22Rv1 (cell line): ENCODE measurements around the gene MYL4.

Experiments
- CTCF ChIP-seq: fragments of 450-650 bp; IDR thresholded peaks from 2 replicates; pipeline ENCODE4 v1.5.1; 2017; ENCODE audit warnings: mild to moderate bottlenecking
- ZFX ChIP-seq: fragments of 450-650 bp; IDR thresholded peaks from 2 replicates; pipeline ENCODE4 v1.6.1; 2017; ENCODE audit warnings: antibody characterized with exemption, borderline replicate concordance

GRCh38 chr17:47189732-47190237, 19.4 kb upstream of the MYL4 start:
- no peak for TF ChIP-seq CTCF
- TF ChIP-seq ZFX = no peak
